GM12873 (cell line): ENCODE results near the gene PAIP2.

Source experiments
- TF ChIP-seq, protein P1 (sequence below): IDR thresholded peaks from 2 replicates; pipeline ENCODE4 v1.5.1; 2012; ENCODE audit warnings: low read depth, mild to moderate bottlenecking, moderate library complexity, low read length, control low read depth; ENCODE audit not compliant: insufficient read depth; ENCODE audit errors: missing control alignments

PAIP2 gene

DNA sequence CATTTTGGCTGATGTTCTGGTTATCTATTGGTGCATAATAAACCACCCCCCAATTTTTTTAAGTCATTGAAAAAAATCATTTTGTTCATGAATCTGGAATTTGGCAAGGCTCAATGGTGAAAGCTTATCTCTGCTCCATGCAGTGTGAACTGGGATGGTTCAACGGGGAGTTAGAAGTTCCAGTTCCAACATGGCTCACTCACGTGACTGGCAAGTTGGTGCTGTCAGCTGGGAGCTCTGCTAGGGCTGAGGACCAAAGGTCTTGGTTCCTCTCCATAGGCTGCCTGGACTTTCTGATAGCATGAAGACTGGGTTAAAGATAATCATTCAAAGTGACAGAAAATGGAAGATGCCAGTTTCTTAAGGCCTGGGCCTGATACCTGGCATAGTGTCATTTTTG, 65.3 kb downstream of the PAIP2 start:
- TF ChIP-seq, protein P1, sequence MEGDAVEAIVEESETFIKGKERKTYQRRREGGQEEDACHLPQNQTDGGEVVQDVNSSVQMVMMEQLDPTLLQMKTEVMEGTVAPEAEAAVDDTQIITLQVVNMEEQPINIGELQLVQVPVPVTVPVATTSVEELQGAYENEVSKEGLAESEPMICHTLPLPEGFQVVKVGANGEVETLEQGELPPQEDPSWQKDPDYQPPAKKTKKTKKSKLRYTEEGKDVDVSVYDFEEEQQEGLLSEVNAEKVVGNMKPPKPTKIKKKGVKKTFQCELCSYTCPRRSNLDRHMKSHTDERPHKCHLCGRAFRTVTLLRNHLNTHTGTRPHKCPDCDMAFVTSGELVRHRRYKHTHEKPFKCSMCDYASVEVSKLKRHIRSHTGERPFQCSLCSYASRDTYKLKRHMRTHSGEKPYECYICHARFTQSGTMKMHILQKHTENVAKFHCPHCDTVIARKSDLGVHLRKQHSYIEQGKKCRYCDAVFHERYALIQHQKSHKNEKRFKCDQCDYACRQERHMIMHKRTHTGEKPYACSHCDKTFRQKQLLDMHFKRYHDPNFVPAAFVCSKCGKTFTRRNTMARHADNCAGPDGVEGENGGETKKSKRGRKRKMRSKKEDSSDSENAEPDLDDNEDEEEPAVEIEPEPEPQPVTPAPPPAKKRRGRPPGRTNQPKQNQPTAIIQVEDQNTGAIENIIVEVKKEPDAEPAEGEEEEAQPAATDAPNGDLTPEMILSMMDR = no peak

DNA sequence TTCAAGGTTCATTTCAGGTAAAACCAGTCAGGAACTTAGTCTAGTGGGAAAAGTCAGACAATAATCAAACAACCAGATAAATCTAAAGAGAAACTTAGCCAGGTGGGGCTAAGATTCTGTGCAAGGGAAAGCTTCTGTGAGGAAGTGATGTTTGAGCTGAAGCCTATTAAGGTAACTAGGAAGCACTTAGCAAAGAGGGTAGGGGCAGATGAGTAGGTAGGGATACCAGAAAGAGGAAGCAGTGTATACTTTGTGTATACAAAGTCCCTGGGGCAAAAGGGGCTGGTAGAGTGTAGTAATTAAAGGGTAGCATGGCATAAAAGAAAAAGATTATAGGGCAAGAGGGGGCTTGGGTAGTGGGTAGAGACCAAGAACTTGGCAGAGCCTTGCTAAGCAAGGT, 65.9 kb downstream of the PAIP2 start:
- TF ChIP-seq, protein P1 = no peak

DNA sequence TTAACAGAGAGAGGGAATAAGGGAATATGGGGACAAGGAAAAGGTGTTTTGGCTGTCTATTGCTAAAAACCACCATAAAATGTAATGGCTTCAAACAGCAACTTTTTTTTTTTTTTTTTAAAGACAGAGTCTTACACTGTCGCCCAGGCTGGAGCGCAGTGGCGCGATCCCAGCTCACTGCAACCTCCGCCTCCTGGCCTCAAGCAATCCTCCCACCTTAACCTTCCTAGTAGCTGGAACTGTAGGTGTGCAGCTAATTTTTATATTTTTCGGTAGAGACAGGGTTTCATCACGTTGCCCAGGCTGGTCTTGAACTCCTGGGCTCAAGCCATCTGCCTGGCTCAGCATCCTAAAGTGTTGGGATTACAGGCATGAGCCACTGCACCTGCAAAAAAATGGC, 66.5 kb downstream of the PAIP2 start:
- TF ChIP-seq, protein P1 = no peak

DNA sequence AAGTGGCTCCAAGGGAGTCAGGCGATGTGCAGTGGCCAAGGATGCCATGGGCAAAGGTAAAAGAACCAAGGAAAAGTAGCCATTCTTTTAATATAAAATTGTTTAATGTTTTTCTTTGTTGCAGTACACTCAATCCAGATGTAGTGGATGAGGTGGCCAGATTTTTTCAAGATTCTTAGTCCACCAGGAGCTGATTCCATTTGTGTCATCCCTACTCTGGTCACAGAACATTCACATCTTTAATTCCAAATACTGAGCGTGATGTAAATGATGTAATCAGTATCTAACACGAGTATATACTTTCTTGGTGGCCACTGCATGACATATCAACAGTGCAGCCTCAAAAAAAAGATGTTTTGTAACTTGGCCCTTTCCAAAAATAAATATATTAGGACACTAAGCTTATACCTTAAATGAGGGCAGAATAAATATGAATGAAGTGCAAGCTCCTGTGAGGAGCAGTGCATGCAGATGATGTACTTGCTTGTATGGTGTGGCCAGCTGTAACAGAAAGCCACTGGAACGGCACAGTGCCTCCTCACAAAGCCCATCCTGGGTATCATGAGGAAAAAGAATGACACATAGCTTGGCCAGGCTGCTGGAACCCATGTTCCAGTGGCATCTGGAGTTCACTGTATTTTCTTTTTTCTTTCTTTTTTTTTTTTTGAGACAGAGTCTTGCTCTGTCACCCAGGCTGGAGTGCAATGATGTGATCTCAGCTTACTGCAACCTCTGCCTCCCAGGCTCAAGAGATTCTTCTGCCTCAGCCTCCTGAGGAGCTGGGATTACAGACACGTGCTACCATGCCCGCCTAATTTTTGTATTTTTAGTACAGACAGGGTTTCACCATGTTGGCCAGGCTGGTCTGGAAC, 68.7 kb downstream of the PAIP2 start:
- TF ChIP-seq, protein P1 = no peak

DNA sequence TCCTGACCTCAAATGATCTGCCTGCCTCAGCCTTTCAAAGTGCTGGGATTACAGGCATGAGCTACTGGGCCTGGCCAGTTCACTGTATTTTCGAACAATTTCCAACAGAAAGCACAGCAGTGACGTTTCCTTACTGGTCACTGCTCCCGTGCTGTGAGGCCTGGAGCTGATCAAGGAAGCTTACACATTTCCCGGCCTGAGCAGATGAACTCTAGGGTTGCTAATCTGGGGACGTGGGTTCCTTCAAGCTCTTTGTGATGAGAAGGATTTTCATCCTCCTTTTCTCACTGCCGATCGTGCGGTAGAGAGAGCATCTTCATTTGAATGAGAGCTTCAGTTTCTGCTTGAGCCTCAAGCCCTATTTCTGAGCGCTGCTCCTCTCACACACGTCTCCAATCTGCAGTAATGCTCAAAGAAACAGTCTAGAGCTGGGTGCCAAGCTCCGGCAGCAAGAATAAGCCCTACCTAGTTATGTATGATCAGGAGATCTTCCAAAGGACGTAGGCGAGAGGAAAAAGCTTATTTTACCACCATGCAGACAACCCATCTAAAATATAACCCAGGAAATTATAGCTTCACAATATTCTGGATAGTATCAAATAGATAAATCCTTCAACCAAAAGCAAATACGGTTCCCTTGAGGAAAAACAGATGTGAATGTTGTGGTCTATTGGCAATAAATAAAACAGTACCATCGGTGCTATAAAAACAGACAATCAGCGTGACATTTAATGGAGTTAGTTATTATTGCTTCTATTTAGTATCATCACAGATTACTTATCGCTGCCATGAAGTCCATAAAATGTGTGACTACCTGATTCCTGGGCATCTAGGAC, 69.6 kb downstream of the PAIP2 start:
- TF ChIP-seq, protein P1 = no peak

DNA sequence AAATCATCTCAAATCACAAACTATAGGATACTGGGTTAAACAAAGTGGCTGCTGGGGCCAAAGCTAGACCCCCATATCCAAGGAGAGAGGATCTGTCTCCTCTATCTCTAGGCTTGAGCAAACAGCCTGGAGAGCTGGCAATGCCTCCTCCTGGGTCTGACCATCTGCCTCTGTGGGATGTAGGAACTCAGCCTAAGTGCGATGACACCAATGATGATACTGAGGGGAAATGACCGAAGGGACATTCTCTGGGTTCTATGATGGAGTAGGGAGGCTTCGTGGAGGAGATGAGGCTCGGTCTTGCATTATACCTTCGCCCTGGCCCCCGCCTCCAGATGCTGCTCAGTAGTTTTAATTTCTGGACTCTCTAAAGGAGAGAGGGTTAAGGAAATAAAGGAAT, 71.5 kb downstream of the PAIP2 start:
- TF ChIP-seq, protein P1 = no peak

DNA sequence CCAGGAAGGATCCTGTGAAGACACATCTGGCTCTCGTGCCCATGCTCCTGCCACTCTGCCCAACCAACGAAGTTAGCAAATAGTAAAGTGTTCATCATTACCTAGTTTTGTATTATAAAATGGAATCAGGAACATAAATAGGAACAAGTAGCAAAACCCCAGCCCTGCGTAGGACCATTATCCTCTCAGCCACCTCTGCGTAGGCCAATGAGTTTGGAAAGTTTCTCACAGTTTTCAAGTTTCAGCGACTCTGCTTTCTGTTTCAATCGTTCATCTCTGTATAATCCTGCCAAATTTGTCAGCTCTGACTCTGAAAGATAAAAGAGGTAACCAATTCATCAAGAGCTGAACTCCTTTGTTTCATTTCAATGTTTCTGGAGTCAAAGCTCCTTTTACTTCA, 72.3 kb downstream of the PAIP2 start:
- TF ChIP-seq, protein P1 = no peak
